ENCODE measurements around the gene APBB2.
"Not testable (repeated sequence)": the region's sequence is repeated elsewhere in the genome, so short reads cannot be mapped to it uniquely, and the experiment has no call there.

GRCh38 chr4:41149568-41149967 lies 64.8 kb downstream of the APBB2 start:
- TF ChIP-seq, protein P1, sequence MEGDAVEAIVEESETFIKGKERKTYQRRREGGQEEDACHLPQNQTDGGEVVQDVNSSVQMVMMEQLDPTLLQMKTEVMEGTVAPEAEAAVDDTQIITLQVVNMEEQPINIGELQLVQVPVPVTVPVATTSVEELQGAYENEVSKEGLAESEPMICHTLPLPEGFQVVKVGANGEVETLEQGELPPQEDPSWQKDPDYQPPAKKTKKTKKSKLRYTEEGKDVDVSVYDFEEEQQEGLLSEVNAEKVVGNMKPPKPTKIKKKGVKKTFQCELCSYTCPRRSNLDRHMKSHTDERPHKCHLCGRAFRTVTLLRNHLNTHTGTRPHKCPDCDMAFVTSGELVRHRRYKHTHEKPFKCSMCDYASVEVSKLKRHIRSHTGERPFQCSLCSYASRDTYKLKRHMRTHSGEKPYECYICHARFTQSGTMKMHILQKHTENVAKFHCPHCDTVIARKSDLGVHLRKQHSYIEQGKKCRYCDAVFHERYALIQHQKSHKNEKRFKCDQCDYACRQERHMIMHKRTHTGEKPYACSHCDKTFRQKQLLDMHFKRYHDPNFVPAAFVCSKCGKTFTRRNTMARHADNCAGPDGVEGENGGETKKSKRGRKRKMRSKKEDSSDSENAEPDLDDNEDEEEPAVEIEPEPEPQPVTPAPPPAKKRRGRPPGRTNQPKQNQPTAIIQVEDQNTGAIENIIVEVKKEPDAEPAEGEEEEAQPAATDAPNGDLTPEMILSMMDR (IDR thresholded peaks at IDR 0.05), result not testable (repeated sequence)
- TF ChIP-seq EZH2 (IDR thresholded peaks at IDR 0.05; ENCODE audit: borderline replicate concordance, insufficient read depth, low read depth, low read length, poor library complexity, severe bottlenecking), result not testable (repeated sequence)
